Astrocyte (in vitro differentiated cells and primary cell): ENCODE results near the gene HOXD9. TPM values are rescaled to one million over a fixed set of nuclear protein-coding genes. Genes with fewer than 3 reads are reported as not detected.
A peak's percentile ranks its signal among the peaks of the same experiment; 100 is the strongest.

Source experiments
- DNase-seq: peaks from one replicate; pipeline ENCODE4 v3.0.0-alpha.2; 2010; ENCODE audit warnings: low read depth
- FAIRE-seq: peaks from 2 replicates; lab custom pipeline; 2011; peaks lifted over from hg19 to GRCh38; lab: Jason Lieb, UNC
- H2AFZ ChIP-seq: 2 replicates; pipeline ENCODE4 v1.6.0; 2012; ENCODE audit warnings: low read depth, low read length, inconsistent platforms
- H3K27ac ChIP-seq: 2 replicates; pipeline ENCODE4 v1.5.1; 2011; ENCODE audit warnings: low read depth, low read length, inconsistent platforms
- H3K27me3 ChIP-seq: 2 replicates; pipeline ENCODE4 v1.6.0; 2011; ENCODE audit warnings: low read length, inconsistent platforms; ENCODE audit not compliant: insufficient read depth
- H3K36me3 ChIP-seq: 2 replicates; pipeline ENCODE4 v1.5.1; 2011; ENCODE audit warnings: low read length, inconsistent platforms; ENCODE audit not compliant: insufficient read depth
- H3K4me1 ChIP-seq: 2 replicates; pipeline ENCODE4 v1.5.1; 2011; ENCODE audit warnings: low read length, inconsistent platforms; ENCODE audit not compliant: insufficient read depth
- H3K4me2 ChIP-seq: 2 replicates; pipeline ENCODE4 v1.6.0; 2012; ENCODE audit warnings: low read length, inconsistent platforms
- H3K4me3 ChIP-seq: 2 replicates; pipeline ENCODE4 v1.5.1; 2011; ENCODE audit warnings: low read depth, mild to moderate bottlenecking, low read length, inconsistent platforms; ENCODE audit not compliant: insufficient read depth
- H3K79me2 ChIP-seq: 2 replicates; pipeline ENCODE4 v1.6.0; 2012; ENCODE audit warnings: mild to moderate bottlenecking, low read length, inconsistent platforms; ENCODE audit not compliant: insufficient read depth
- H3K9ac ChIP-seq: 2 replicates; pipeline ENCODE4 v1.6.0; 2012; ENCODE audit warnings: mild to moderate bottlenecking, low read length, inconsistent platforms
- H3K9me3 ChIP-seq: 2 replicates; pipeline ENCODE4 v1.5.1; 2012; ENCODE audit warnings: low read depth, mild to moderate bottlenecking, low read length, inconsistent platforms; ENCODE audit not compliant: insufficient read depth
- H4K20me1 ChIP-seq: 2 replicates; pipeline ENCODE4 v1.6.0; 2012; ENCODE audit warnings: low read length, inconsistent platforms; ENCODE audit not compliant: insufficient read depth
- H3K27ac Mint-ChIP-seq: one replicate; pipeline ENCODE4 v1.8.0; 2021; ENCODE audit warnings: mild to moderate bottlenecking, mixed read lengths; ENCODE audit not compliant: unreplicated experiment
- H3K27me3 Mint-ChIP-seq: one replicate; pipeline ENCODE4 v1.8.0; 2021; ENCODE audit warnings: low read depth, mixed read lengths; ENCODE audit not compliant: unreplicated experiment
- H3K36me3 Mint-ChIP-seq: one replicate; pipeline ENCODE4 v1.8.0; 2021; ENCODE audit warnings: low read depth, mixed read lengths; ENCODE audit not compliant: unreplicated experiment
- H3K4me1 Mint-ChIP-seq: one replicate; pipeline ENCODE4 v1.8.0; 2021; ENCODE audit warnings: low read depth, mixed read lengths; ENCODE audit not compliant: unreplicated experiment
- H3K4me3 Mint-ChIP-seq: one replicate; pipeline ENCODE4 v1.8.0; 2021; ENCODE audit warnings: mild to moderate bottlenecking, moderate library complexity, mixed read lengths; ENCODE audit not compliant: unreplicated experiment
- H3K9me3 Mint-ChIP-seq: one replicate; pipeline ENCODE4 v1.8.0; 2021; ENCODE audit warnings: mild to moderate bottlenecking, mixed read lengths; ENCODE audit not compliant: unreplicated experiment
- CTCF ChIP-seq: IDR thresholded peaks from 2 replicates; pipeline ENCODE4 v1.5.1; 2011; ENCODE audit warnings: low read depth, mild to moderate bottlenecking, inconsistent platforms, low read length, moderate library complexity; ENCODE audit not compliant: insufficient read depth
- EZH2 ChIP-seq: IDR thresholded peaks from 2 replicates; pipeline ENCODE4 v1.6.1; 2012; ENCODE audit warnings: mild to moderate bottlenecking, low read length, inconsistent platforms; ENCODE audit not compliant: insufficient read depth
- total RNA-seq: library from RNA; stranded (reverse); gene quantifications from 2 replicates; pipeline ENCODE4 v1.2.1, GENCODE V29; 2021

HOXD9 gene
- total RNA-seq, 1 donor from 2014 or later, result not detected

GRCh38 chr2:176079285-176079830, 43.2 kb upstream of the HOXD9 start:
- H3K9me3 ChIP-seq, result no peaks in the 10 kb centered on the region

DNA sequence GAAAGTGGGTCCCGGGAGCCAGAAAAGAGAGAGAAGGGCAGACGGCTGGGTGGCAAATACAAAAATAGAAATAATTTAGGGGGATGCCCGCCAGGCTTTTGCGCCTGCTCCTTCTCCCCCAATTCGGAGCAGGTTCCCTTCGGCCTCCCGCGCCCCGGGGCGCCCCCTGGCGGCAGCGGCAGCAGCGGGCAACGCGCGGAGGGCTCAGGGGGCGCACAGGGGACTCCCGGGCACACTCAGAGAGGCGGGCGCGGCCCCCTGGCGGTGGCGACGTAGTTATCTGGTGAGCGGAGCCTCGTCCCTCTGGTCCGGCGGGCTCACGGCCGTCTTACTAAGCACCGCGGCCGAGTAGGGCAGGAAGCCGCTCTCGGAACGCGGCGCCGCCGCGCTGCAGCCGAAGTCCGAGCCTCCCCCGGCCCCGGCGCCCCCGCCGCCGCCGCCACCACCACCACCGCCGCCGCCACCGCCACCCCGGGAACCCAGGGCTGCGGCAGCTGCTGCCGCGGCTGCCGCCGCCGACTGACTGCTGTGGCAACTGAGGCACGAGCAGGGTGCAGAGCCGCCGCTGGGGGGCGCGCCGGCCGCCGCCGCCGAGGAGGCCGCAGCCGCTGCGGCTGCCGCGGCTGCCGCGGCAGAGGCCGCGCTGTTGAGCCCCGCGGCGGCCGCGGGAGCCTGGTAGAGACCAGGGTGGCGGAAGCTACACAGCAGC, 42.5 kb upstream of the HOXD9 start:
- peaks cover 4% of the 10 kb centered on the region for H3K36me3 Mint-ChIP-seq
- Histone ChIP-seq H3K27me3 (peaks cover 88% of the 10 kb centered on the region), H3K9me3 (peaks cover 2% of the 10 kb centered on the region), H3K27ac (no peak overlapping the region), H3K4me3 (no peak overlapping the region), H2AFZ (peak overlapping the region; percentile 34), H3K4me2 (peak overlapping the region; percentile 44), H3K36me3 (no peaks in the 10 kb centered on the region), H3K4me1 (peaks cover 3% of the 10 kb centered on the region), H4K20me1 (peaks cover 18% of the 10 kb centered on the region), H3K79me2 (no peaks in the 10 kb centered on the region), H3K9ac (no peak overlapping the region)
- TF ChIP-seq EZH2 (no peak), CTCF (peak; percentile 30)
- H3K4me1 Mint-ChIP-seq, result peaks cover 5% of the 10 kb centered on the region
- peaks cover 31% of the 10 kb centered on the region for H3K9me3 Mint-ChIP-seq
- DNase-seq (no peak), FAIRE-seq (no peak)
- peak overlapping the region; percentile 85 for H3K27ac Mint-ChIP-seq
- no peak overlapping the region for H3K4me3 Mint-ChIP-seq
- peaks cover 80% of the 10 kb centered on the region for H3K27me3 Mint-ChIP-seq

More at GRCh38 chr2:176079285-176079830, 43.2 kb upstream of the HOXD9 start:
- Histone ChIP-seq H3K27ac (no peak overlapping the region), H3K4me2 (peak overlapping the region; percentile 43), H3K4me1 (peaks cover 3% of the 10 kb centered on the region), H3K4me3 (no peak overlapping the region), H2AFZ (no peak overlapping the region), H3K79me2 (no peaks in the 10 kb centered on the region), H3K36me3 (no peaks in the 10 kb centered on the region), H3K9ac (no peak overlapping the region), H4K20me1 (peaks cover 12% of the 10 kb centered on the region), H3K27me3 (peaks cover 88% of the 10 kb centered on the region)
- FAIRE-seq, result no peak
- H3K9me3 Mint-ChIP-seq, result peaks cover 28% of the 10 kb centered on the region
- H3K36me3 Mint-ChIP-seq, result peaks cover 4% of the 10 kb centered on the region
- peak overlapping the region; percentile 85 for H3K27ac Mint-ChIP-seq
- H3K4me1 Mint-ChIP-seq, result peaks cover 5% of the 10 kb centered on the region
- H3K27me3 Mint-ChIP-seq, result peaks cover 80% of the 10 kb centered on the region
- DNase-seq, result no peak
- TF ChIP-seq CTCF (no peak), EZH2 (peak; percentile 69)
- H3K4me3 Mint-ChIP-seq, result peak overlapping the region; percentile 54
